TTC549 (cell line): ENCODE results near the gene GTSE1.
"Not testable (repeated sequence)": the region's sequence is repeated elsewhere in the genome, so short reads cannot be mapped to it uniquely, and the experiment has no call there.

Experiments
- FAIRE-seq: peaks from 2 replicates; lab custom pipeline; 2012; peaks lifted over from hg19 to GRCh38; lab: Jason Lieb, UNC

Gene GTSE1, protein sequence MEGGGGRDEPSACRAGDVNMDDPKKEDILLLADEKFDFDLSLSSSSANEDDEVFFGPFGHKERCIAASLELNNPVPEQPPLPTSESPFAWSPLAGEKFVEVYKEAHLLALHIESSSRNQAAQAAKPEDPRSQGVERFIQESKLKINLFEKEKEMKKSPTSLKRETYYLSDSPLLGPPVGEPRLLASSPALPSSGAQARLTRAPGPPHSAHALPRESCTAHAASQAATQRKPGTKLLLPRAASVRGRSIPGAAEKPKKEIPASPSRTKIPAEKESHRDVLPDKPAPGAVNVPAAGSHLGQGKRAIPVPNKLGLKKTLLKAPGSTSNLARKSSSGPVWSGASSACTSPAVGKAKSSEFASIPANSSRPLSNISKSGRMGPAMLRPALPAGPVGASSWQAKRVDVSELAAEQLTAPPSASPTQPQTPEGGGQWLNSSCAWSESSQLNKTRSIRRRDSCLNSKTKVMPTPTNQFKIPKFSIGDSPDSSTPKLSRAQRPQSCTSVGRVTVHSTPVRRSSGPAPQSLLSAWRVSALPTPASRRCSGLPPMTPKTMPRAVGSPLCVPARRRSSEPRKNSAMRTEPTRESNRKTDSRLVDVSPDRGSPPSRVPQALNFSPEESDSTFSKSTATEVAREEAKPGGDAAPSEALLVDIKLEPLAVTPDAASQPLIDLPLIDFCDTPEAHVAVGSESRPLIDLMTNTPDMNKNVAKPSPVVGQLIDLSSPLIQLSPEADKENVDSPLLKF

DNA sequence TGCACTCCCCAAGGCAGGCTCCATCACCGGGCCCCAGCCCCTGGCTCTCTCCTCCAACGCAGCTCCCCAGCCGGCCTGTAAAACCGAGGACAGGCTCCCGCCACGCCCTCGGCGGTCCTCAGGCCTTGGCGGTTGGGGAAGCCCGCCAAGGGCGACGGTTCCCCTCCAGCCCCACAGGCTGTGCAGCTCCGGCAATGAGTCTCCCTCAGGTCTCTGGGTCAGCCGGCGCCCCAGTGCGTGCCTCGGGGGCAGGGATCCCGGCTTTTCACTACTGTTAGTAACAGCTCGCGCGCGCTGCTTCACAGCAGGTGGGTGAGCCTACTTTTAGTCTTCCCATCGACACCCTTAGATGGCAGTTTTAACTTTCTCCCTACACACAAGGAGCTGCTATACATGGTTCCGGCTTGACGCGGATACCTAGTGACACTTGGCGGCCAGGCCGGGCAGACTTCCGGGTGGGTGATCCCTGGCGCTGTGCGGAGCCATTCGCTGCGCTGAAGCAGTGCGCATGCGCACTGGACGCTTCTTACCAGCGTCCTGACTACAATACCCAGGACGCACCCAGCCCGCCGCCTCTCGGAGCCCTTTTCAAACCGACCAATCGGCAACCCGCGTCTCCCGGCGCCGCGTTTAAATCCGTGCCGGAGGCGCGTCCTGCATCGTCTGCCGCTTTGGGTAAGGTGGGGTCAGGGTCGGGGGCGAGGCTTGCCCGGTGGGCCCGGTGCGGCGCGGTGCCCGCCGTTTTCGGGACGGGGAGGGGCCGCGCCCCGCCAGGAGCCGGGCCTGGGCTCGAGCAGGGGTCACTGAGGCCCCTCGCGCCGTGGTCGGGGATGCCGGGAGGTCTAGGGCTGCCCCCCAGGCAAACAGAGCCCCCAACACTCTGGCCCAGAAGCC, at the start of gene GTSE1:
TSS of gene GTSE1 (plus strand) at position 614 of the 894 bp plus-strand sequence. CDS start 531 bp downstream, outside the sequence.
- no peak for FAIRE-seq

DNA sequence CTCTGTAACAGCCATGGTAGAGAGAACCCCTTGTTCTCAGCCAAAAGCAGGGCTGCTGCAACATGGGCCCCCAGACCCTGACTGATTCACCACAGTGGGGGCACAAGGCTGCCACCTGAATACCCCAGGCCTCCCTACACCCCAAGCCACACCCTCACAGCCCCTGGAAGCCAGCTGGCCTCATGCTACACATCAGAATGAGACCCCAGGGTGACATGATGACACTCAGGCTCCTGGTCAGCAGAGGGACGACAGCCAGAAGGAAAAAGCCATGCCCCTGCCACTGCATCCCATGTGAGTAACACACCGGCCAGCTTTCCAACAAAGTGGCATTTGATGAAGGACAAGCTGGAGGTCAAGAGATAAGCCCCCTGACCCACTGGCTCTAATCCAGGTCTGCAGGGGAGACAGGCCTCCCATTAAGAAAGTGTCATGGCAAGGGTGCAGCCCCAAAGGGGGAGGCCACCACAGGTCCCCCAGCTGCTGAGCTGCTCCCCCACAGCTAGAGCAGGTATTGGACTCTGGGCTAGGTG, 49.2 kb upstream of the GTSE1 start:
- FAIRE-seq: no peak

DNA sequence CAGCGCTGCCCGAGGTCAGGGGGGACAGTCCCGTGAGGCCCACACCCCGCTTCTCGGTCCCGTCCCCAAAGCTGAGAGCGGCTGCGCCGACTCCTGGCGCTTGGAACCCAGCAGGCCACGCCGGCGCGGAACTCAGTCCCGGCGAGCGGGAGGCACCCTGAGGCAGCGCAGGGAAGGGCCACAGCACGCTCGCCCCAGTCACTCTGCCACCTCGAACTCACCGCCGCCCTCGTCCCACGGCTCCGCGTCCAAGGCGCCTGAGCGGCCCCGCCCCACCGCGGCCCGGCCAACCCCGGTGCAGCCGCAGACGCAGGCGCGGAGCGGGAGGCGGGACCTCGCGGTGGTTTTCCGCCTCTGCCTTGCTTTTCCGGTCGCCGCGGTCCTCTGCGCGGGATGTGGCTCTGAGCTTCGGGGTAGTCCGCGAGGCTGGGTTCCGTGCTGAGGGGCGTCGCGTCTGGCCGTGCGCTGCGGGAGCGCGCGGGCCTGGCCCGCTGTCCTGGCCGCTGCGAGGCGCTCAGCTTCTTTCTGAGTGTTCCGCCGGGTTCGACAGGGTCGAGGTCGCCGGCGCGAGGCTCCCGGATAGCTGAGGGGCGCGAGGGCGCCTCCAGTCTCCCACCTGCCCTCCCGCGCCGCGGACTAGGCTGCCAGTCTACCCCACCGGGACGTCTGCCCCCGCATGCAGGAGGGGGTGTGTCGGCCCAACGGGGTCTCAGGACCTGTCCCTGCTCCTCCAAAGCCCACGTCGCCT, 46.5 kb upstream of the GTSE1 start, which contains the start of gene CDPF1:
TSS of gene CDPF1 (minus strand) at position 259 of the 748 bp plus-strand sequence. CDS start 2,009 bp downstream, outside the sequence.
- FAIRE-seq: no peak

DNA sequence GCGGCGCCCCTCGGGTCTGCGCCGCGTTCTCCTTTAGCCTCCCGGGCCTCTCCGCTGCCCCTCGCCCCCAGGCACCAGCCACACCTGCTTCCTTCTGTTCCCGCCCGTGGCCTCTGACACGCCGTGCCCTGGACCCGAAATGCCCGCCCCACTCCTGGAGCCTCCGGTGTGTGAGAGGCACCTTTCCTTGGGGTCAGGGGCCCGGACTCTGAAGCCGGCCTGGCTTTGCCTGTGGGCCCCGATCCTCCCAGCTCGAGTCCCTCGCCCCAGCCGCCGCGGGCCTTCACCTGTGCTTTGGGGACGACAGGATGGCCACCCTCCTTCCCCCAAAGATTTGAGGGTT, 45.9 kb upstream of the GTSE1 start:
- FAIRE-seq: no peak

DNA sequence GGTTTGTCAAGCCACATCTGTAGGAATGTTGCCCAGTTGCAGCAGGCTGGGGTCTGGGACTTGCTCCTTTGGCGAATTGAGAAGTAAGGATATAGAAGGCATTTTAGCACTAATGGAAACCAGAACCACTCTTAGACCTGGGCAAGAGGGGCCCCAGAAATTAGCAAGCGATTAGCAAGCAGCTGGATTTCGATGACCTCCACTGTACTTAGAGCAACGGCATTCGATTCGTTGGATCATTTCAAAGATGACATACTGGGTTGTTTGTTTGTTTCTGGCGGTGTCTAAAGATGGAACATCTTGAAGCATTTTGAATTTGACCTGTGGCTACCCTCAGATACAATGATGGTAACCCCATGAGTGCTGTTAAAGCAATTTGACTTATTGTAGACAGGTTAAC, 45.4 kb upstream of the GTSE1 start:
- no peak for FAIRE-seq

DNA sequence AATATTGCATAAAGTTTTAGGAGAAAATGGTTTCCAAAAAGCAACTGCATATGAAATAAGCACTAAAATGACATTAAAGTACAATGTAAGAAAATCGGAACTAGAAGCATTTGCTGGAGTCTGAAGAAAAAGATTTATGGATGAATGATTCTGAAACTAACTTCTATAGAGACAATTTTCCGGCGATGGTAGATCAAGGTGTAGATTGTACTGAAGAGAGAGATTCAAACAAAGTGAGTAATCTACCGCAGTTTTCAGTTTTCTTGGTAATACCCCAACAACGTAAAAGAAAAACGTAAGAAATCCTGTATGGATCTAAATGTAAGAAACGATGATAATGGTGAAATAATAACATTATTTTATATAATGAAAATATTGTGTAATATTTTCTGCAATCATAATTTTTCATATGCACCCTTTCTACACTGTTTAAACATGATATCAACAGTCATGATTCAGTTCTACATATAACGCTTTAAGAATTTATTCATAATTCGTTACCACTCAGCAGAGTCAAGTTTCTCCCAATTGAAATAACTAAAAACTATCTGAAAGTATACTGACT, 44.8 kb upstream of the GTSE1 start:
- no peak for FAIRE-seq

DNA sequence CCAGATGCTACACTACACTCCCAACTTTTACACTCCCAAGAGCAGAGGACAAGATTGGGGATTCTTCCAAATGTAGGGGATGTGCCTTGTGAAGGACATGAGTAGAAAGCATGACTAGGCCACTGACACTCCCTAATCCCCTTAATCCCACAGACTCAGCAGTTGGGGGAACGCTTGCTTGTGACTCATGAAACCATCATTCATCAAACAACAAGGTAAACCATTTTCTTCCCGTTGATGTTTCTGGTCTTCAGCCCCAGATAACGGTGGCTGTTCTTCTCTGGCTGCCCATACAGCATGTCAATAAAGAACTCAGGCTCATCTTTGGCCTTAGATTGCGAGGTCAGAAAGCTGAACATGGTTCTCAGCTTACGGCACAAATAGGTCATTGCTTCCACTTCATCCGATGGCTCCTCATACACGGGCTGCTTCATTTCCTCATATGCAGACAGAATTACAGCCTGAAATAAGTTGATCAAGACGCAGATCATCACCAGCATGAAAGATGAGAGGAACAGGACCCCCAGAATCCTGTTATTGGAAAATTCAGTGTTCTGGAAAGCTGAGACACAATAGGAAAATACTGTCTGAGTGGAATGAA, 40.2 kb upstream of the GTSE1 start:
- FAIRE-seq: no peak

DNA sequence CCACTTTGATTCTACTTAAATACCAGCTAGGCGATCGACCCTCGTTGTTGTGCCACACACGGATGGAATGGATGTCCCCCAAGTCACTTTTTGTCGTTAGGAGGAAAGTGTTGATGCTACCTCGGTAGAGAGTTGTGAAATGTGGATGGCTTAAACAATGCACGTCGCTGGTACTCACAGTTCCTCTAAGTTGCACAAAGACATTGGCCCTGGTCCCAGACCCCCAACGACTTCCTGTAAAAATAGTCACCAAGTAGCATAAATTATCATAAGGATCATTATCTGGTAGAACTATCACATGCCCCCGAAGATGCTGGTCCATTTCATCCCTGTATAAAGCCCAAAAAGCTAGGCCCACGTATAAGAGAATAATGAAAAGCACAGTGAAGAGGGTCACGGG, 37.3 kb upstream of the GTSE1 start:
- FAIRE-seq: no peak

DNA sequence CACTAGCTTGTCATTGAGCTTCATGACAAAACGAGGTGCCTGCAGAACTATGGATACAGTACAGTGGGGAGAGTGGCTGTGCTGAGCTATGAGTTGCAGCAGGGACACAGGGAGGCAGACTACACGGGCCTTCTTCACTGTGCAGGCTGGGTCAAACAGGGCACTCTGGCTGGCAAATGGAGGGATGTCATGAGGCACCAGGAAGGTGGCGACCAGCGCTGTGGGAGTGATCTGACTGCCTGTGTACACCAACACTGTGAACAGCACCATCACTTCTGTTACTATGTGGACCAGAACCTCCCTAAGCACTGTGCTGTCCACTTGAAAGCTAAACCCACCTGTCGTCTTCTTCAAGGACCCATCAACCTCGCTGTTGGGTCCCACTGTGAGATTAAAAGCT, 36.6 kb upstream of the GTSE1 start:
- no peak for FAIRE-seq

DNA sequence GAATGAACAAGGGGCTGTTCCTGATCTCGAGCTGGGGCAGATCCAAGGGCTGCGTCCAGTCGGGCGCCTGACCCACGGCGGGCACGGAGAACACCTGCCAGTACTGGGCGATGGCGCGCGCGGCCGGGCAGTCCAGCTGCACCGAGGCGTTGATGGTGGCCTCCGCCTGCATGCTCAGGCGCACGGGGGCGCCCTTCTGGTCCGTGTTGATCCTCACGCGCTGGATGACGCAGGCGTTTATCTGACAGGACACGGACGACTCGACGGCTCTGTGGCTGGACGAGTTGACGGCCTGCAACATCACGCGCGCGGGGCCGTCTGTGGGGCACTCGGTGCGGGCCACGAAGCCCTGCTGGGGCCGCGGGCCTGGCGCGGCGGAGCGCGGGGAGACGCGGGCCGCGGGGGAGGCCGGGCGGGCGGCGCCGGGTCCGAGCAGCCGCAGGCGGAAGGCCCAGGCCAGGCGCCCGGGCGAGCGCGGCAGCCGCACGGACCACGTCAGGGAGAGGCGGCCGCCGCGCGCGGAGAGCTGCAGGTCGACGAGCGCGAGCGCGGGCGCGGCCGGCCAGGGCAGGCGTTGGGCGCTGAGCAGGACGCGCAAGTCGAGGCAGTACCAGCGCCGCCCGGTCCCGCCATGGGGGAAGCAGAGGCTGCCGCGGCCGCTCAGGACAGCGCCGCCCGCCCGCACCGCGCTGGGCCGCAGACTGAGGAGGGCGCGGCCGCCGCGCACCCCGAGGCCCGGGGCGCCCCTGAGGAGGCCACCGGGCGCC, 34.0 kb upstream of the GTSE1 start:
- FAIRE-seq: no peak

DNA sequence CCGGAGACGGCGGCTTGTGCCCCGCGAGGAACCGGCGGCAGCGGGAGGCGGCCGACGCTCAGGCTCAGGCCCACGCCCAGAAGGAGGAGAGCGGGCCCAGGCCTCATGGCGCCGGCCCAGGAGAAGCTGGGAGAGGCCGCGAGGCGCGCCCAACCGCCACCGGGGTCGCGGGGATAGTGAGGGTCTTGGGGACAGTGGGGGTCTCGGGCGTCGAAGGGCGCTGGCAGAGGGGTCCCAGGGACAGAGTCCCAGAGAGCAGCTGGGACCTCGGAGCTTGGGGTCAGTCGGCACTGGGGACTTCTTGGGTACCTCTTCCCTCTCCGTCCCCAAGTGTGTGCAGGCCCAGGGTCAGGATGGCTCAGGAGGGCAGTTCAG, 33.5 kb upstream of the GTSE1 start, which contains the start of gene PKDREJ:
TSS of gene PKDREJ (minus strand) at position 128 of the 375 bp plus-strand sequence. CDS start at position 107, 21 bp downstream.
- no peak for FAIRE-seq

DNA sequence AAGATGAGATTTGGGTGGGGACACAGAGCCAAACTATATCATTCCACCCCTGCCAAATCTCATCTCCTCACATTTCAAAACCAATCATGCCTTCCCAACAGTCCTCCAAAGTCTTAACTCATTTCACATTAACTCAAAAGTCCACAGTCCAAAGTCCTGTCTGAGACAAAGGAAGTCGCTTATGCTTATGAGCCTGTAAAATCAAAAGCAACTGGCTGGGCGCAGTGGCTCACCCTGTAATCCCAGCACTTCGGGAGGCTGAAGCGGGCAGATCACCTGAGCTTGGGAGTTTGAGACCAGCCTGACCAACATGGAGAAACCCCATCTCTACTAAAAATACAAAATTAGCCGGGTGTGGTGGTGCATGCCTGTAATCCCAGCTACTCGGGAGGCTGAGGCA, 32.1 kb upstream of the GTSE1 start:
- not testable (repeated sequence) for FAIRE-seq

DNA sequence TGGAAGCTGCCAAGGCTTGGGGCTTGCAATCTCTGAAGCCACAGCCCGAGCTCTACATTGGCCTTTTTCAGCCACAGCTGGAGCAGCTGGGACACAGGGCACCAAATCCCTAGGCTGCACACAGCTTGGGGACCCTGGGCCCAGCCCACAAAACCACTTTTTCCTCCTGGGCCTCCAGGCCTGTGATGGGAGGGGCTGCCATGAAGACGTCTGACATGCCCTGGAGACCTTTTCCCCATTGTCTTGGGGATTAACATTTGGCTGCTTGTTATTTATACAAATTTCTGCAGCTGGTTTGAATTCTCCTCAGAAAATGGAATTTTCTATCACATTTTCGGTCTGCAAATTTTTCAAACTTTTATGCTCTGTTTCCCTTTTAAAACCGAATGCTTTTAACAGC, 31.0 kb upstream of the GTSE1 start:
- not testable (repeated sequence) for FAIRE-seq

DNA sequence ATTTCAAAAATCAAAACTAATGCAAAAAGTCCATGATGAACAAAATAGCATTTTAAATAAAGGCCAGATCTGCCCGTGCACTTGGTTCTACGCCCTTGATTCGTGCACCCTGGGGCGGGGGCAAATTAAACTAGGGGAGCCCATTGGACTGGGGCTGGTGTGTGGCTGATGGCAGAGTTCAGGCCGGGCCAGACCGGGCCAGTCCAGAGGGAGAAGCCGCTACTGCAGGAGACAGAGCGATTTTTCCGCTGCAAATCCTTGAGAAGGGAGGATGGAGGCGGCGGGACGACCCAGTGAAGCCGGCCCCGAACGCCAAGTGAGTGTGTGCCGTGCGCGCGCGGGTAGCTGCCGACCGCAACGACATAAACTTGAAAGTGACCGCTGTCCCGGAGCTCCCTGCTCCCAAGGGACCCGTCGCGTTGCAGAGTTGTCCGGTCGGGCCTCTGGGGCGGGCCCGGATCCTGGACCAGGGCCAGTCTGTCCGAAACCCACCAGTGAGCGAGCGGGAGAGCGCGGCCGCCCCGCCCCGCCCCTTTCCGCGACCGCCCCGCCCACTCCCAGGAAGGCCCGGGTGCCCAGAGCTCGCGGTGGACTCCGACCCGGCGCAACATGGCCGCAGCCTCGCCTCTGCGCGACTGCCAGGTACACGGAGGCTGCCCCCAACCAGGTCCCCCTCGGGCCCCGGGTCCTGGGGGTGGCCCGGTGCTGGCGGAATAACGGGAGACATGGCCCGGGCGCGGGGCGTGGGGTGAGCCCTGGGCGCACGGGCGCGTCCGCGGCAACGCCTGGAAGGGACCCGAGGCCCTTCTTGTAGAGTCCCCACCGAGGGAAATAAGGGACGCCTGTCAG, 29.0 kb upstream of the GTSE1 start, which contains the start of gene TTC38:
TSS of gene TTC38 (plus strand) at position 578 of the 849 bp plus-strand sequence. CDS start at position 610, 32 bp downstream.
- FAIRE-seq: no peak

DNA sequence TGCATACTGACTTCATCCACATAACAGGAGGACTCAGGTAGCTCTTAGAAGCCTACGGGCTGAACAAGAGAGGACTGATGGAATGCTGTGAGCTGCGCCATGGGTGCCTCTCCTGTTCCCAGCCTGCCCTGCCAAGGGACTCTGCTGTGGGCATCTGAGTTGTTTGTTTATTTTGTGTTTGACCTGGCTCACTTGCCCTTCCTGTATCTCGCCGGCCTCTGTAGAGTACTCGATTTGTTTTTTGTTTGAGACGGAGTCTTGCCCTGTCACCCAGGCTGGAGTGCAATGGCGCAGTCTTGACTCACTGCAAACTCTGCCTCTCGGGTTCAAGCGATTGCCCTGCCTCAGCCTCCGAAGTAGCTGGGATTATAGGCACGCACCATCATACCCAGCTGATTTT, 27.1 kb upstream of the GTSE1 start:
- FAIRE-seq: no peak

DNA sequence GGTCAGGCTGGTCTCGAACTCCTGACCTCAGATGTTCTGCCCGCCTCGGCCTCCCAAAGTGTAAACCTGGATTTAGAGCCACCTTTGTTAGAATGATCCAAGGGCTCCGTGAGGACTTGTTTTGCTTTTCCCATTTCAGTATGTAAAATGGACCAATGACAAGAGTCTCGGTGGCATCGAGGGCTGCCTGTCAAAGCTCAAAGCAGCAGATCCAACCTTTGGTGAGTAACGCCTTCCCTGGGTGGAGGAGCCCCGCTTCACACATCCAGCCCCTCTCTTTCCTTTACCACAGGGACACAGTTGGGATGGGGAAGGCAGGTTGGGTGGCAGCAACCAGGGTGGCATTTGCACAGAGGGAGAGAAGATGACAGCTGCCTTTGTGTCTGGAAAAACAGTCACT, 24.5 kb upstream of the GTSE1 start:
- FAIRE-seq: no peak

DNA sequence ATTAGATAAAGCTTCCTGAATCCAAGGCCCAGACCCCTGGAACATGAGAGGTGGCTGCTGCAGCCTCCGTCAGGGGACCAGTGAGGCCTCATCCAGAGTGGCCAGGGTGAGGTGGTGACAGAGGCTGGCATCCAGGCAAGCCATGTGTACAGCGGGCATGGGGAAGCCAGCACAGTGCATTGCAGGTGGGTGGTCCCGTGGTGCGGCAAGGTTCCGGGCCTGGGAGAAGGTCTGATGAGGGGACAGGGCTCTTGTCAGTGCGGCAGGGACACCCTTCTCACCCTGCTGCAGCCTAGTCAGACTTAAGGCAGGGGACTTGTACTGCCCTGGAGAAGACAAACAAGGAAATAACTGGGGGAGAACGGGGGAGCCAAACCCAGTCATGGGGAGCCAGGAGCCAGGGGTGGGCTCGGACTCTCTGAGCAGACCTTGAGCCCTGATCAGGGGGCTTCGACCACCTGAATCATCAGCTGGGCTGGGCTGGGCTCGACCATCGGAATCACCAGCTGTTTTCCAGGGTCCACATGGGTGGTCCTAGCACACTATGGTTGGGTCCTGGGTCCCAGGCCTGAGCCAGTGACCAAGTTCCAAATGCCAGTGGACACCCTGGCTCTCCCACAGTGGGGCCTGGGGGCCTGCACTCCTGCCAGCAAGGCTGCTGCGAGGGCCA, 23.8 kb upstream of the GTSE1 start:
- no peak for FAIRE-seq

DNA sequence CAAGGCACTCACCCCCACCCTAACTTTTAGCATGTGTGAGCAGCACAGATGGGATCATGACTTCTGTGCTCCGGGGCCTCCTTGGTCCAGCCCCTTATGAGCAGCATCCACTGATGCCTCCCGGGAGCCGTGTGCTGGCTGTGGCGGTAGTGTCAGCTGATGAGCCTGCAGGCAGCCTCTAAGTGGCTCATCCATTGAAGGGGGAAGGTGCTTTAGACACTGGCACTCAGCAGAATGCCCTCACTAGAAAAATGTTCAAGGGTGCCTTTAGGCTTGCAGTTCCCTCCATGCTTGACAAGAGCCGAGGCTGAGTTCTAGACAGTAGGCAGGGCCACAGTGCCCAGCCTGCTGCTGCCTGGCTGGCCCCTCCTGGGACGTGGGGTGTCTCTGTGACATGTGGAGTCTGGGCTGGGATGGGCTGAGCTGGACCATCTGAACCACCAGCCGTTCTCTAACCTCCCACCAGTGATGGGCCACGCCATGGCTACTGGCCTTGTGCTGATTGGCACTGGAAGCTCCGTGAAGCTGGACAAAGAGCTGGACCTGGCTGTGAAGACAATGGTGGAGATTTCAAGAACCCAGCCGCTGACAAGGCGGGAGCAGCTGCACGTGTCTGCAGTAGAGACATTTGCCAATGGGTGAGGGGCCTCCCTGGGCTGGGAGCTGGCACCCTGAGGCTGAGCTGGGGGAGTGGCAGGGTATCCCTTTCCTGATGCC, 23.1 kb upstream of the GTSE1 start:
- no peak for FAIRE-seq
